Liver (tissue), 9 donors: ENCODE data around the gene UGT2B7. TPM values are rescaled to one million over a fixed set of nuclear protein-coding genes. Genes with fewer than 3 reads are reported as not detected.

Source experiments
- DNase-seq: peaks from one replicate; pipeline ENCODE4 v3.0.0-alpha.2; 2017; ENCODE audit warnings: low spot score
- H3K27ac ChIP-seq, 2 donors: one replicate each; pipeline ENCODE4 v1.7.0; 2013; ENCODE audit warnings: inconsistent platforms in 2 of 2, low read length in 2 of 2, control low read depth in 1 of 2, low read depth in 1 of 2, mild to moderate bottlenecking in 1 of 2
- H3K27me3 ChIP-seq, 4 donors: one replicate each; pipeline versions ENCODE4 v1.6.1 to v1.7.0; 2013; ENCODE audit warnings: low read length in 3 of 4, inconsistent platforms in 1 of 4, mild to moderate bottlenecking in 1 of 4, moderate library complexity in 1 of 4; ENCODE audit not compliant: control insufficient read depth in 4 of 4, insufficient read depth in 4 of 4
- H3K36me3 ChIP-seq, 4 donors: one replicate each; pipeline versions ENCODE4 v1.6.1 to v1.7.0; 2013; ENCODE audit warnings: low read length in 3 of 4, mild to moderate bottlenecking in 3 of 4, low read depth in 1 of 4, moderate library complexity in 1 of 4; ENCODE audit not compliant: control insufficient read depth in 4 of 4, insufficient read depth in 3 of 4
- H3K4me1 ChIP-seq, 4 donors: one replicate each; pipeline versions ENCODE4 v1.6.1 to v1.7.0; 2013; ENCODE audit warnings: low read length in 3 of 4, mild to moderate bottlenecking in 3 of 4, moderate library complexity in 1 of 4; ENCODE audit not compliant: control insufficient read depth in 4 of 4, insufficient read depth in 4 of 4
- H3K4me3 ChIP-seq, 3 donors: one replicate each; pipeline versions ENCODE4 v1.6.1 to v1.7.0; 2013; ENCODE audit warnings: low read length in 3 of 3, control low read depth in 1 of 3, low read depth in 1 of 3, mild to moderate bottlenecking in 1 of 3
- H3K9ac ChIP-seq, 2 donors: one replicate each; pipeline ENCODE4 v1.7.0; 2013; ENCODE audit warnings: low read length in 2 of 2, mild to moderate bottlenecking in 2 of 2, moderate library complexity in 2 of 2, control low read depth in 1 of 2, low read depth in 1 of 2
- H3K9me3 ChIP-seq, 4 donors: one replicate each; pipeline versions ENCODE4 v1.6.1 to v1.7.0; 2013; ENCODE audit warnings: low read length in 3 of 4; ENCODE audit not compliant: control insufficient read depth in 4 of 4
- EGR1 ChIP-seq, 2 donors: IDR thresholded peaks; 2 replicates each; pipeline ENCODE4 v1.6.1; 2016 to 2018; ENCODE audit warnings: antibody characterized with exemption in 2 of 2, low read depth in 2 of 2
- FOXA1 ChIP-seq: IDR thresholded peaks from 2 replicates; pipeline ENCODE4 v1.6.1; 2016; ENCODE audit warnings: antibody characterized with exemption
- FOXA2 ChIP-seq: IDR thresholded peaks from 2 replicates; pipeline ENCODE4 v1.6.1; 2016; ENCODE audit warnings: antibody characterized with exemption
- GABPA ChIP-seq, 2 donors: IDR thresholded peaks in 1 of 2; conservative IDR thresholded peaks in 1 of 2; 2 replicates each; pipeline ENCODE4 v1.6.1; 2016; ENCODE audit warnings: antibody characterized with exemption in 2 of 2, mild to moderate bottlenecking in 1 of 2, moderate library complexity in 1 of 2
- HNF4A ChIP-seq, 2 donors: conservative IDR thresholded peaks; 2 replicates each; pipeline ENCODE4 v1.6.1; 2016; ENCODE audit warnings: antibody characterized with exemption in 2 of 2, mild to moderate bottlenecking in 2 of 2
- HNF4G ChIP-seq: IDR thresholded peaks from 2 replicates; pipeline ENCODE4 v1.6.1; 2016; ENCODE audit warnings: antibody characterized with exemption
- JUND ChIP-seq, 2 donors: IDR thresholded peaks; 2 replicates each; pipeline ENCODE4 v1.6.1; 2016; ENCODE audit warnings: antibody characterized with exemption in 2 of 2
- NR2F2 ChIP-seq: IDR thresholded peaks from 2 replicates; pipeline ENCODE4 v1.6.1; 2016; ENCODE audit warnings: antibody characterized with exemption
- RAD21 ChIP-seq, 2 donors: IDR thresholded peaks; 2 replicates each; pipeline ENCODE4 v1.6.1; 2016; ENCODE audit warnings: antibody characterized with exemption in 2 of 2, mild to moderate bottlenecking in 2 of 2
- RXRA ChIP-seq, 2 donors: IDR thresholded peaks; 2 replicates each; pipeline ENCODE4 v1.6.1; 2017 to 2018; ENCODE audit warnings: antibody characterized with exemption in 2 of 2, mild to moderate bottlenecking in 1 of 2
- SP1 ChIP-seq: IDR thresholded peaks from 2 replicates; pipeline ENCODE4 v1.6.1; 2018; ENCODE audit warnings: antibody characterized with exemption, mild to moderate bottlenecking
- TAF1 ChIP-seq: conservative IDR thresholded peaks from 2 replicates; pipeline ENCODE4 v1.6.1; 2016; ENCODE audit warnings: antibody characterized with exemption, mild to moderate bottlenecking
- YY1 ChIP-seq: IDR thresholded peaks from 2 replicates; pipeline ENCODE4 v1.6.1; 2016; ENCODE audit warnings: antibody characterized with exemption, mild to moderate bottlenecking
- WGBS: extraction: QIAGEN DNeasy Blood & Tissue Kit; methylation state at CpG from one replicate; pipeline ENCODE4 v1.1.7; 2013; 5-methylcytosine and 5-hydroxymethylcytosine counted together
- polyA plus RNA-seq, 2 donors: library from polyadenylated mRNA; stranded (reverse) in 1 of 2; unstranded in 1 of 2; fragments of 200-250 nt in 1 of 2; fragments of >200 nt in 1 of 2; fragmentation: Nextera tagmentation in 1 of 2; extraction: Ambion mirVana in 1 of 2; gene quantifications; one replicate each; pipeline versions ENCODE4 v1.2.1 to v1.2.3, GENCODE V29; 2013 to 2015
- total RNA-seq, 2 donors: library from RNA; depleted of rRNA; stranded (reverse); fragments of >200 nt; gene quantifications; one replicate each; pipeline ENCODE4 v1.2.3, GENCODE V29; 2014
- TF ChIP-seq, protein P1 (sequence below): IDR thresholded peaks from 2 replicates; pipeline ENCODE4 v1.6.1; 2016; ENCODE audit warnings: antibody characterized with exemption
- TF ChIP-seq, protein P2 (sequence below): fragments of 150-350 bp; IDR thresholded peaks from 2 replicates; pipeline ENCODE4 v1.5.1; 2017; ENCODE audit warnings: improper control_type of control experiment, low read depth, low read length; ENCODE audit not compliant: missing input control
- TF ChIP-seq, protein P3 (sequence below): IDR thresholded peaks from 2 replicates; pipeline ENCODE4 v1.6.1; 2016; ENCODE audit warnings: antibody characterized with exemption
- TF ChIP-seq, protein P4 (sequence below): IDR thresholded peaks from 2 replicates; pipeline ENCODE4 v1.6.1; 2016; ENCODE audit warnings: antibody characterized with exemption, mild to moderate bottlenecking
- donor health status: healthy.
- donor health status: healthy.
- donor health status: healthy.
- donor health status: healthy.
- donor health status: healthy.

UGT2B7 gene
- total and polyA plus RNA-seq, 4 donors = 5.9 to 198 (median 164) TPM

DNA sequence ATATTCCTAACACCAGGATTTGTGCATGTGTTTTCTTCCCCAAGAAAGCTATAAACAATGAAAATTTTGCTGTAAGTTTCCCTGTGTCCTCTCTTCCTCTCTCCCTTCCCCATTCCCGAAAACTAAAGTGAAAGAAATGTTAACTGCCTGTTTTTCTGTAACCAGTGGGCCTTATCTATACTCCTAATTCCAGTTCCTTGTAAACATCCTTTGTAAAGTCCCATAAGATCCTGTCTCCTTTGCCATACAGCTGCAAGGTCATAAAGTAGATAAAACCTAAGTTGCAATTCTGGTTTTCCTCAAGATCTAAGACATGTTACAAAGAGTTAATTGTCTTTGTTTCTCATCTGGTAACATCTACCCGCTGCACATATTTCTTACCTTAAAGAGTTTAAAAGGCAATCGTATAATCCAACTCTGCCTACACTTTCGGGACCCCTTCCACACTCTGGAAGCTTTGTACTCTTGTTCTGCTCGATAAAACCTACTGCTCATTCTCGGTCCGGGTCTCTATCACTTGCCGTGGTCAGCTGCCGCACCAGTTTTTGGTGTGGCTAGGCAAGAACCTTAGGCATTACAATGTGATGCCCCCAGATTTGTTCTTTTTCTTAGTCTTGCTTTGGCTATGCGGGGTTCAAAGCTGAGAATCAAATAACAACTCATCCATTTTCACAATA, 20.5 kb downstream of the UGT2B7 start:
- TF ChIP-seq HNF4A (conservative IDR thresholded peaks at IDR 0.05) = no peak
- TF ChIP-seq, protein P1, sequence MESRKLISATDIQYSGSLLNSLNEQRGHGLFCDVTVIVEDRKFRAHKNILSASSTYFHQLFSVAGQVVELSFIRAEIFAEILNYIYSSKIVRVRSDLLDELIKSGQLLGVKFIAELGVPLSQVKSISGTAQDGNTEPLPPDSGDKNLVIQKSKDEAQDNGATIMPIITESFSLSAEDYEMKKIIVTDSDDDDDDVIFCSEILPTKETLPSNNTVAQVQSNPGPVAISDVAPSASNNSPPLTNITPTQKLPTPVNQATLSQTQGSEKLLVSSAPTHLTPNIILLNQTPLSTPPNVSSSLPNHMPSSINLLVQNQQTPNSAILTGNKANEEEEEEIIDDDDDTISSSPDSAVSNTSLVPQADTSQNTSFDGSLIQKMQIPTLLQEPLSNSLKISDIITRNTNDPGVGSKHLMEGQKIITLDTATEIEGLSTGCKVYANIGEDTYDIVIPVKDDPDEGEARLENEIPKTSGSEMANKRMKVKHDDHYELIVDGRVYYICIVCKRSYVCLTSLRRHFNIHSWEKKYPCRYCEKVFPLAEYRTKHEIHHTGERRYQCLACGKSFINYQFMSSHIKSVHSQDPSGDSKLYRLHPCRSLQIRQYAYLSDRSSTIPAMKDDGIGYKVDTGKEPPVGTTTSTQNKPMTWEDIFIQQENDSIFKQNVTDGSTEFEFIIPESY = no peak
- TF ChIP-seq, protein P2, sequence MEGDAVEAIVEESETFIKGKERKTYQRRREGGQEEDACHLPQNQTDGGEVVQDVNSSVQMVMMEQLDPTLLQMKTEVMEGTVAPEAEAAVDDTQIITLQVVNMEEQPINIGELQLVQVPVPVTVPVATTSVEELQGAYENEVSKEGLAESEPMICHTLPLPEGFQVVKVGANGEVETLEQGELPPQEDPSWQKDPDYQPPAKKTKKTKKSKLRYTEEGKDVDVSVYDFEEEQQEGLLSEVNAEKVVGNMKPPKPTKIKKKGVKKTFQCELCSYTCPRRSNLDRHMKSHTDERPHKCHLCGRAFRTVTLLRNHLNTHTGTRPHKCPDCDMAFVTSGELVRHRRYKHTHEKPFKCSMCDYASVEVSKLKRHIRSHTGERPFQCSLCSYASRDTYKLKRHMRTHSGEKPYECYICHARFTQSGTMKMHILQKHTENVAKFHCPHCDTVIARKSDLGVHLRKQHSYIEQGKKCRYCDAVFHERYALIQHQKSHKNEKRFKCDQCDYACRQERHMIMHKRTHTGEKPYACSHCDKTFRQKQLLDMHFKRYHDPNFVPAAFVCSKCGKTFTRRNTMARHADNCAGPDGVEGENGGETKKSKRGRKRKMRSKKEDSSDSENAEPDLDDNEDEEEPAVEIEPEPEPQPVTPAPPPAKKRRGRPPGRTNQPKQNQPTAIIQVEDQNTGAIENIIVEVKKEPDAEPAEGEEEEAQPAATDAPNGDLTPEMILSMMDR = no peak
- no peak for TF ChIP-seq HNF4G
- TF ChIP-seq, protein P3, sequence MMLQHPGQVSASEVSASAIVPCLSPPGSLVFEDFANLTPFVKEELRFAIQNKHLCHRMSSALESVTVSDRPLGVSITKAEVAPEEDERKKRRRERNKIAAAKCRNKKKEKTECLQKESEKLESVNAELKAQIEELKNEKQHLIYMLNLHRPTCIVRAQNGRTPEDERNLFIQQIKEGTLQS = no peak
- no peaks in the 10 kb centered on the region for H3K27me3 ChIP-seq
- H3K27ac ChIP-seq = peak overlapping the region in 1 of 2 donors; percentile 5
- WGBS = 70% methylated on average over 10 of the region's 10 CpGs
- peaks cover 0 to 5% (median 0%) of the 10 kb centered on the region in 4 donors for H3K36me3 ChIP-seq
- peaks cover 0 to 3% (median 1%) of the 10 kb centered on the region in 4 donors for H3K4me1 ChIP-seq
- no peak overlapping the region for H3K4me3 ChIP-seq
- H3K9me3 ChIP-seq = peaks cover 0 to 2% (median 0%) of the 10 kb centered on the region in 4 donors
- DNase-seq = no peak
- H3K9ac ChIP-seq = no peak overlapping the region

DNA sequence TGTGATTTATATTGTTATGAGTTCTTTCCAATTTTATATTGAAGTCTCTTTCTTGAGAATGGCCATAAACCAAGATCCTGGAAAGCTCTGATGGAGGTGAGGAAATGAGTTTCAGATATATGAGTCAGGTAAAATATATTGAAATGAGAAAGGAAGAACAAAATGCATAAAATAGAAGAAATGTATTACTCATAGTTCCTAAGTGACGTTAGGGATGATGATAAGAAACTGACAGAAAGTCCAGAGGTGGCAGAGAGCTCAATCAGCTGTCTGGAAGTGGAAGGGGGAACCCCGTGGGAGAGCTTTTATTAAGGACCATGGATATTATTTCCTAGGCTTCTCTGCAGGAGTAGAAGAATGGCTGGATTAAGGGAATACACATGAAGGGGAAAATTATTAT, 24.6 kb downstream of the UGT2B7 start:
- H3K9ac ChIP-seq = no peak overlapping the region
- no peak overlapping the region for H3K27ac ChIP-seq
- no peaks in the 10 kb centered on the region for H3K9me3 ChIP-seq
- H3K27me3 ChIP-seq = no peaks in the 10 kb centered on the region
- TF ChIP-seq RXRA (IDR thresholded peaks at IDR 0.05) = no peak
- TF ChIP-seq TAF1 = no peak
- no peak for TF ChIP-seq GABPA (IDR thresholded peaks at IDR 0.05 in 1 of 2, conservative IDR thresholded peaks at IDR 0.05 in 1 of 2)
- no peak for TF ChIP-seq YY1
- no peak for TF ChIP-seq FOXA2
- TF ChIP-seq SP1 = no peak
- 63% methylated on average over 2 of the region's 2 CpGs for WGBS
- DNase-seq = no peak
- H3K4me3 ChIP-seq = no peak overlapping the region
- no peaks in the 10 kb centered on the region for H3K36me3 ChIP-seq
- H3K4me1 ChIP-seq = peaks cover 0 to 6% (median 0%) of the 10 kb centered on the region in 4 donors

DNA sequence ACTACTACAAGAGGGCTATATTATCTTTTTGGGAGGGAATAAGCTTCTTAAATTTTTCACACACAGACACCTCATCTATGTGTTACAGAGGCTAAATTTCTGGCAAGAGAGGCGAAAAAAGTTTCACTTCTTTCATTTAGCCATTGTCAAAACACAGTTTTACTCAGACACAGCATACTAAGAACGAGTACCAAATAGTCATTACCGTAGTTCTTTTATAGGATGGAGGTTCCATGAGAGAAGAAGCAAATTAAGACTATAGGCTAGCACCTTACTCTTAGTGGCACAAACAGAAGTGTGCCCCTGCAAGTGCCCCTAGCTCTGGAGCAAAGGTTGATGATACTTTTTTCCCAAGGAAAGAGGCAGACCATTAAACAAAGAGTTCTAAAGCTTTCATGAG, 26.2 kb downstream of the UGT2B7 start:
- Histone ChIP-seq H3K27ac (no peak overlapping the region), H3K36me3 (no peaks in the 10 kb centered on the region), H3K9me3 (no peaks in the 10 kb centered on the region), H3K27me3 (no peaks in the 10 kb centered on the region), H3K9ac (no peak overlapping the region), H3K4me3 (no peak overlapping the region), H3K4me1 (peaks cover 0 to 3% (median 0%) of the 10 kb centered on the region in 4 donors)
- DNase-seq = no peak
- WGBS = 63% methylated on average over 3 of the region's 3 CpGs
- no peak for TF ChIP-seq RXRA (IDR thresholded peaks at IDR 0.05)
- TF ChIP-seq, protein P4, sequence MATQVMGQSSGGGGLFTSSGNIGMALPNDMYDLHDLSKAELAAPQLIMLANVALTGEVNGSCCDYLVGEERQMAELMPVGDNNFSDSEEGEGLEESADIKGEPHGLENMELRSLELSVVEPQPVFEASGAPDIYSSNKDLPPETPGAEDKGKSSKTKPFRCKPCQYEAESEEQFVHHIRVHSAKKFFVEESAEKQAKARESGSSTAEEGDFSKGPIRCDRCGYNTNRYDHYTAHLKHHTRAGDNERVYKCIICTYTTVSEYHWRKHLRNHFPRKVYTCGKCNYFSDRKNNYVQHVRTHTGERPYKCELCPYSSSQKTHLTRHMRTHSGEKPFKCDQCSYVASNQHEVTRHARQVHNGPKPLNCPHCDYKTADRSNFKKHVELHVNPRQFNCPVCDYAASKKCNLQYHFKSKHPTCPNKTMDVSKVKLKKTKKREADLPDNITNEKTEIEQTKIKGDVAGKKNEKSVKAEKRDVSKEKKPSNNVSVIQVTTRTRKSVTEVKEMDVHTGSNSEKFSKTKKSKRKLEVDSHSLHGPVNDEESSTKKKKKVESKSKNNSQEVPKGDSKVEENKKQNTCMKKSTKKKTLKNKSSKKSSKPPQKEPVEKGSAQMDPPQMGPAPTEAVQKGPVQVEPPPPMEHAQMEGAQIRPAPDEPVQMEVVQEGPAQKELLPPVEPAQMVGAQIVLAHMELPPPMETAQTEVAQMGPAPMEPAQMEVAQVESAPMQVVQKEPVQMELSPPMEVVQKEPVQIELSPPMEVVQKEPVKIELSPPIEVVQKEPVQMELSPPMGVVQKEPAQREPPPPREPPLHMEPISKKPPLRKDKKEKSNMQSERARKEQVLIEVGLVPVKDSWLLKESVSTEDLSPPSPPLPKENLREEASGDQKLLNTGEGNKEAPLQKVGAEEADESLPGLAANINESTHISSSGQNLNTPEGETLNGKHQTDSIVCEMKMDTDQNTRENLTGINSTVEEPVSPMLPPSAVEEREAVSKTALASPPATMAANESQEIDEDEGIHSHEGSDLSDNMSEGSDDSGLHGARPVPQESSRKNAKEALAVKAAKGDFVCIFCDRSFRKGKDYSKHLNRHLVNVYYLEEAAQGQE = no peak
- TF ChIP-seq, protein P3 = no peak
- no peak for TF ChIP-seq YY1
- no peak for TF ChIP-seq FOXA2
- no peak for TF ChIP-seq RAD21 (IDR thresholded peaks at IDR 0.05)
- TF ChIP-seq JUND (IDR thresholded peaks at IDR 0.05) = no peak
- no peak for TF ChIP-seq FOXA1
- TF ChIP-seq HNF4G = no peak
- TF ChIP-seq, protein P2 = no peak
- TF ChIP-seq SP1 = no peak
- no peak for TF ChIP-seq NR2F2
- no peak for TF ChIP-seq EGR1 (IDR thresholded peaks at IDR 0.05; ENCODE audit: low read depth in 2 of 2)
- TF ChIP-seq GABPA (IDR thresholded peaks at IDR 0.05 in 1 of 2, conservative IDR thresholded peaks at IDR 0.05 in 1 of 2) = no peak
